Stimulated activated CD4-positive, alpha-beta T cell treated with anti-CD3 and anti-CD28 coated beads, Interleukin-15, amount 100 ng/mL, for 1 hour (primary cell): ENCODE data around the gene FSIP2.

Experiments used
- DNase-seq, 2 donors: peaks; one replicate each; pipeline ENCODE4 v3.0.0-alpha.2; 2020; ENCODE audit warnings: low read depth in 1 of 2, low spot score in 1 of 2

The FSIP2 gene

GRCh38 chr2:185738679-185739472 lies at the start of gene FSIP2:
Gene FSIP2 (plus strand): TSS chr2:185738804. CDS start chr2:185738895, 91 bp downstream.
- no peak for DNase-seq

- no peak for DNase-seq
Observed at GRCh38 chr2:185689906-185690539, 48.6 kb upstream of the FSIP2 start.

GRCh38 chr2:185695711-185696235 lies 42.8 kb upstream of the FSIP2 start:
- DNase-seq = no peak

- DNase-seq = no peak
Observed at GRCh38 chr2:185700883-185701282, 37.7 kb upstream of the FSIP2 start.

GRCh38 chr2:185734658-185735057 lies 3.9 kb upstream of the FSIP2 start:
- DNase-seq = no peak

- no peak for DNase-seq
Observed at GRCh38 chr2:185736210-185736609, 2.4 kb upstream of the FSIP2 start.

- DNase-seq = no peak
Observed at GRCh38 chr2:185745864-185746859, 7.6 kb downstream of the FSIP2 start.

GRCh38 chr2:185757356-185757755 lies 18.8 kb downstream of the FSIP2 start:
- DNase-seq = no peak

- DNase-seq = no peak
Observed at GRCh38 chr2:185771396-185771795, 32.8 kb downstream of the FSIP2 start.

- DNase-seq = no peak
Observed at GRCh38 chr2:185780890-185781289, 42.3 kb downstream of the FSIP2 start.

GRCh38 chr2:185782223-185782769 lies 43.7 kb downstream of the FSIP2 start:
- no peak for DNase-seq

- no peak for DNase-seq
Observed at GRCh38 chr2:185785156-185785555, 46.6 kb downstream of the FSIP2 start.

GRCh38 chr2:185785851-185786473 lies 47.4 kb downstream of the FSIP2 start:
- DNase-seq = no peak

GRCh38 chr2:185787227-185788145 lies 48.9 kb downstream of the FSIP2 start:
- DNase-seq = no peak

GRCh38 chr2:185790361-185790760 lies 51.8 kb downstream of the FSIP2 start:
- DNase-seq = no peak

- no peak for DNase-seq
Observed at GRCh38 chr2:185793532-185794345, 55.1 kb downstream of the FSIP2 start.

- no peak for DNase-seq
Observed at GRCh38 chr2:185796758-185797157, 58.2 kb downstream of the FSIP2 start.

- DNase-seq = no peak
Observed at GRCh38 chr2:185802926-185803325, 64.3 kb downstream of the FSIP2 start.

- no peak for DNase-seq
Observed at GRCh38 chr2:185806783-185807182, 68.2 kb downstream of the FSIP2 start.
